GM23338 (cell line): ENCODE data around the gene DDA1. TPM values are rescaled to one million over a fixed set of nuclear protein-coding genes. Genes with fewer than 3 reads are reported as not detected.

Source experiments
- ATAC-seq: fragments of 200-7000 bp; cut with Tn5 transposase; 3 replicates; pipeline ENCODE4 v1.9.1; 2020
- DNase-seq: peaks from one replicate; pipeline ENCODE4 v3.0.0-alpha.2; 2015; ENCODE audit warnings: low spot score
- H2AFZ ChIP-seq: fragments of 200-600 bp; sonication (generic); 2 replicates; pipeline ENCODE4 v1.8.0; 2016; ENCODE audit warnings: antibody characterized with exemption, mild to moderate bottlenecking, moderate library complexity
- H3F3A ChIP-seq: fragments of 200-600 bp; sonication (generic); replicated peaks from 2 replicates; pipeline ENCODE4 v1.8.0; 2017; ENCODE audit warnings: antibody characterized with exemption, mixed run types, low read depth
- H3K27ac ChIP-seq: fragments of 200-600 bp; sonication (generic); 2 replicates; pipeline ENCODE4 v1.6.1; 2016; ENCODE audit warnings: low read depth
- H3K27me3 ChIP-seq: fragments of 200-600 bp; sonication (generic); 2 replicates; pipeline ENCODE4 v1.8.0; 2016; ENCODE audit warnings: mild to moderate bottlenecking, mixed run types, moderate library complexity; ENCODE audit not compliant: insufficient read depth
- H3K36me3 ChIP-seq: fragments of 200-600 bp; sonication (generic); 2 replicates; pipeline ENCODE4 v1.8.0; 2016; ENCODE audit warnings: mild to moderate bottlenecking; ENCODE audit not compliant: insufficient read depth
- H3K4me1 ChIP-seq: fragments of 200-600 bp; sonication (generic); 2 replicates; pipeline ENCODE4 v1.8.0; 2016; ENCODE audit warnings: mild to moderate bottlenecking, moderate library complexity; ENCODE audit not compliant: insufficient read depth
- H3K4me2 ChIP-seq: fragments of 200-600 bp; sonication (generic); 2 replicates; pipeline ENCODE4 v1.7.1; 2017; ENCODE audit warnings: mixed run types
- H3K4me3 ChIP-seq: fragments of 200-600 bp; sonication (generic); 2 replicates; pipeline ENCODE4 v1.6.1; 2016; ENCODE audit warnings: mixed run types
- H3K79me2 ChIP-seq: fragments of 200-600 bp; sonication (generic); replicated peaks from 2 replicates; pipeline ENCODE4 v1.8.0; 2017; ENCODE audit warnings: mild to moderate bottlenecking; ENCODE audit not compliant: insufficient read depth
- H3K9me2 ChIP-seq: fragments of 200-600 bp; sonication (generic); 2 replicates; pipeline ENCODE4 v1.8.0; 2017; ENCODE audit not compliant: insufficient read depth
- H4K20me1 ChIP-seq: fragments of 200-600 bp; sonication (generic); replicated peaks from 2 replicates; pipeline ENCODE4 v1.8.0; 2017; ENCODE audit warnings: mild to moderate bottlenecking; ENCODE audit not compliant: insufficient read depth
- H3K27ac Mint-ChIP-seq: 2 replicates; pipeline ENCODE4 v1.8.0; 2020; ENCODE audit warnings: inconsistent platforms, mild to moderate bottlenecking, moderate library complexity, mixed read lengths
- H3K27me3 Mint-ChIP-seq: 3 replicates; pipeline ENCODE4 v1.8.0; 2022; ENCODE audit warnings: low read depth, mild to moderate bottlenecking, moderate library complexity, mixed read lengths, inconsistent platforms; ENCODE audit not compliant: insufficient read depth, poor library complexity
- H3K36me3 Mint-ChIP-seq: 3 replicates; pipeline ENCODE4 v1.8.0; 2021; ENCODE audit warnings: low read depth, mild to moderate bottlenecking, inconsistent platforms, moderate library complexity, mixed read lengths
- H3K4me1 Mint-ChIP-seq: 3 replicates; pipeline ENCODE4 v1.8.0; 2020; ENCODE audit warnings: mild to moderate bottlenecking, inconsistent platforms, mixed read lengths
- H3K4me3 Mint-ChIP-seq: 3 replicates; pipeline ENCODE4 v1.8.0; 2021; ENCODE audit warnings: moderate library complexity, mild to moderate bottlenecking, inconsistent platforms, mixed read lengths
- H3K9me3 Mint-ChIP-seq: 3 replicates; pipeline ENCODE4 v1.8.0; 2020; ENCODE audit warnings: moderate library complexity, mild to moderate bottlenecking, inconsistent platforms, mixed read lengths
- CREB1 ChIP-seq: fragments of 250-450 bp; sonication (Bioruptor Pico); IDR thresholded peaks from 2 replicates; pipeline ENCODE4 v1.5.0; 2020; ENCODE audit warnings: low read depth, mild to moderate bottlenecking, moderate library complexity
- EZH2 ChIP-seq: fragments of 200-600 bp; sonication (generic); IDR thresholded peaks from one replicate; pipeline ENCODE4 v1.8.0; 2017; ENCODE audit warnings: antibody characterized with exemption, mild to moderate bottlenecking, low read depth; ENCODE audit not compliant: unreplicated experiment
- EZH2phosphoT487 ChIP-seq: fragments of 200-600 bp; sonication (generic); IDR thresholded peaks from one replicate; pipeline ENCODE4 v1.8.1; 2018; ENCODE audit warnings: antibody characterized with exemption; ENCODE audit not compliant: unreplicated experiment
- JUNB ChIP-seq: IDR thresholded peaks from one replicate; pipeline ENCODE4 v1.6.1; 2016; ENCODE audit warnings: antibody characterized with exemption; ENCODE audit not compliant: unreplicated experiment
- STAT1 ChIP-seq: IDR thresholded peaks from one replicate; pipeline ENCODE4 v1.6.1; 2016; ENCODE audit warnings: antibody characterized with exemption; ENCODE audit not compliant: unreplicated experiment
- ZNF114 ChIP-seq: fragments of 250-450 bp; sonication (Bioruptor Pico); IDR thresholded peaks from 2 replicates; pipeline ENCODE4 v1.5.0; 2020; ENCODE audit warnings: mild to moderate bottlenecking, moderate library complexity
- ZNF331 ChIP-seq: fragments of 250-450 bp; sonication (Bioruptor Pico); IDR thresholded peaks from 2 replicates; pipeline ENCODE4 v1.5.0; 2020; ENCODE audit warnings: low read depth, mild to moderate bottlenecking, moderate library complexity
- polyA plus RNA-seq: library from polyadenylated mRNA; unstranded; fragments of >200 nt; fragmentation: Nextera tagmentation; extraction: Ambion mirVana; gene quantifications from 2 replicates; pipeline ENCODE4 v1.2.1, GENCODE V29; 2016
- total RNA-seq: library from RNA; depleted of rRNA; stranded (reverse); fragments of >200 nt; shearing (Covaris generic); gene quantifications from 2 replicates; pipeline ENCODE4 v1.2.3, GENCODE V29; 2014
- TF ChIP-seq, protein P1 (sequence below), 2 experiments: fragments of 200-600 bp in 1 of 2; sonication (generic) in 1 of 2; conservative IDR thresholded peaks; 2 replicates each; pipeline versions ENCODE4 v1.5.1 to v1.6.1; 2016 to 2017; ENCODE audit warnings: antibody characterized with exemption in 2 of 2, low read depth in 2 of 2, mild to moderate bottlenecking in 2 of 2, moderate library complexity in 1 of 2
- TF ChIP-seq, protein P2 (sequence below): fragments of 250-450 bp; sonication (Bioruptor Pico); IDR thresholded peaks from 2 replicates; pipeline ENCODE4 v1.5.0; 2020; ENCODE audit warnings: mild to moderate bottlenecking, moderate library complexity

The DDA1 gene
- total and polyA plus RNA-seq, 2 experiments from 2014 or later = 34.6 to 107 TPM

GRCh38 chr19:17266589-17266974, 42.8 kb upstream of the DDA1 start:
- no peak overlapping the region for H3K4me3 ChIP-seq
- Mint-ChIP-seq H3K27me3 (peaks cover 23% of the 10 kb centered on the region), H3K27ac (peak overlapping the region; percentile 82), H3K9me3 (peaks cover 6% of the 10 kb centered on the region; the same call in 2 of the 3 replicates), H3K36me3 (peaks cover 31% of the 10 kb centered on the region), H3K4me3 (peak overlapping the region; percentile 96), H3K4me1 (peaks cover 20% of the 10 kb centered on the region)
- peaks cover 12% of the 10 kb centered on the region; the same call in 1 of the 2 replicates for H3K79me2 ChIP-seq
- ATAC-seq (peak; percentile 1; the same call in 2 of the 3 replicates), DNase-seq (peak; percentile 38)
- H3K36me3 ChIP-seq = peaks cover 4% of the 10 kb centered on the region
- no peaks in the 10 kb centered on the region for H4K20me1 ChIP-seq
- H3K27me3 ChIP-seq = no peaks in the 10 kb centered on the region
- no peak overlapping the region for H3K4me2 ChIP-seq
- H3K9me2 ChIP-seq = no peaks in the 10 kb centered on the region
- TF ChIP-seq ZNF114 = no peak
- TF ChIP-seq EZH2 = no peak
- TF ChIP-seq, protein P1, sequence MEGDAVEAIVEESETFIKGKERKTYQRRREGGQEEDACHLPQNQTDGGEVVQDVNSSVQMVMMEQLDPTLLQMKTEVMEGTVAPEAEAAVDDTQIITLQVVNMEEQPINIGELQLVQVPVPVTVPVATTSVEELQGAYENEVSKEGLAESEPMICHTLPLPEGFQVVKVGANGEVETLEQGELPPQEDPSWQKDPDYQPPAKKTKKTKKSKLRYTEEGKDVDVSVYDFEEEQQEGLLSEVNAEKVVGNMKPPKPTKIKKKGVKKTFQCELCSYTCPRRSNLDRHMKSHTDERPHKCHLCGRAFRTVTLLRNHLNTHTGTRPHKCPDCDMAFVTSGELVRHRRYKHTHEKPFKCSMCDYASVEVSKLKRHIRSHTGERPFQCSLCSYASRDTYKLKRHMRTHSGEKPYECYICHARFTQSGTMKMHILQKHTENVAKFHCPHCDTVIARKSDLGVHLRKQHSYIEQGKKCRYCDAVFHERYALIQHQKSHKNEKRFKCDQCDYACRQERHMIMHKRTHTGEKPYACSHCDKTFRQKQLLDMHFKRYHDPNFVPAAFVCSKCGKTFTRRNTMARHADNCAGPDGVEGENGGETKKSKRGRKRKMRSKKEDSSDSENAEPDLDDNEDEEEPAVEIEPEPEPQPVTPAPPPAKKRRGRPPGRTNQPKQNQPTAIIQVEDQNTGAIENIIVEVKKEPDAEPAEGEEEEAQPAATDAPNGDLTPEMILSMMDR (conservative IDR thresholded peaks at IDR 0.05; ENCODE audit: low read depth in 2 of 2) = no peak
- TF ChIP-seq STAT1 = no peak
- no peak for TF ChIP-seq CREB1
- no peak for TF ChIP-seq EZH2phosphoT487
- TF ChIP-seq, protein P2, sequence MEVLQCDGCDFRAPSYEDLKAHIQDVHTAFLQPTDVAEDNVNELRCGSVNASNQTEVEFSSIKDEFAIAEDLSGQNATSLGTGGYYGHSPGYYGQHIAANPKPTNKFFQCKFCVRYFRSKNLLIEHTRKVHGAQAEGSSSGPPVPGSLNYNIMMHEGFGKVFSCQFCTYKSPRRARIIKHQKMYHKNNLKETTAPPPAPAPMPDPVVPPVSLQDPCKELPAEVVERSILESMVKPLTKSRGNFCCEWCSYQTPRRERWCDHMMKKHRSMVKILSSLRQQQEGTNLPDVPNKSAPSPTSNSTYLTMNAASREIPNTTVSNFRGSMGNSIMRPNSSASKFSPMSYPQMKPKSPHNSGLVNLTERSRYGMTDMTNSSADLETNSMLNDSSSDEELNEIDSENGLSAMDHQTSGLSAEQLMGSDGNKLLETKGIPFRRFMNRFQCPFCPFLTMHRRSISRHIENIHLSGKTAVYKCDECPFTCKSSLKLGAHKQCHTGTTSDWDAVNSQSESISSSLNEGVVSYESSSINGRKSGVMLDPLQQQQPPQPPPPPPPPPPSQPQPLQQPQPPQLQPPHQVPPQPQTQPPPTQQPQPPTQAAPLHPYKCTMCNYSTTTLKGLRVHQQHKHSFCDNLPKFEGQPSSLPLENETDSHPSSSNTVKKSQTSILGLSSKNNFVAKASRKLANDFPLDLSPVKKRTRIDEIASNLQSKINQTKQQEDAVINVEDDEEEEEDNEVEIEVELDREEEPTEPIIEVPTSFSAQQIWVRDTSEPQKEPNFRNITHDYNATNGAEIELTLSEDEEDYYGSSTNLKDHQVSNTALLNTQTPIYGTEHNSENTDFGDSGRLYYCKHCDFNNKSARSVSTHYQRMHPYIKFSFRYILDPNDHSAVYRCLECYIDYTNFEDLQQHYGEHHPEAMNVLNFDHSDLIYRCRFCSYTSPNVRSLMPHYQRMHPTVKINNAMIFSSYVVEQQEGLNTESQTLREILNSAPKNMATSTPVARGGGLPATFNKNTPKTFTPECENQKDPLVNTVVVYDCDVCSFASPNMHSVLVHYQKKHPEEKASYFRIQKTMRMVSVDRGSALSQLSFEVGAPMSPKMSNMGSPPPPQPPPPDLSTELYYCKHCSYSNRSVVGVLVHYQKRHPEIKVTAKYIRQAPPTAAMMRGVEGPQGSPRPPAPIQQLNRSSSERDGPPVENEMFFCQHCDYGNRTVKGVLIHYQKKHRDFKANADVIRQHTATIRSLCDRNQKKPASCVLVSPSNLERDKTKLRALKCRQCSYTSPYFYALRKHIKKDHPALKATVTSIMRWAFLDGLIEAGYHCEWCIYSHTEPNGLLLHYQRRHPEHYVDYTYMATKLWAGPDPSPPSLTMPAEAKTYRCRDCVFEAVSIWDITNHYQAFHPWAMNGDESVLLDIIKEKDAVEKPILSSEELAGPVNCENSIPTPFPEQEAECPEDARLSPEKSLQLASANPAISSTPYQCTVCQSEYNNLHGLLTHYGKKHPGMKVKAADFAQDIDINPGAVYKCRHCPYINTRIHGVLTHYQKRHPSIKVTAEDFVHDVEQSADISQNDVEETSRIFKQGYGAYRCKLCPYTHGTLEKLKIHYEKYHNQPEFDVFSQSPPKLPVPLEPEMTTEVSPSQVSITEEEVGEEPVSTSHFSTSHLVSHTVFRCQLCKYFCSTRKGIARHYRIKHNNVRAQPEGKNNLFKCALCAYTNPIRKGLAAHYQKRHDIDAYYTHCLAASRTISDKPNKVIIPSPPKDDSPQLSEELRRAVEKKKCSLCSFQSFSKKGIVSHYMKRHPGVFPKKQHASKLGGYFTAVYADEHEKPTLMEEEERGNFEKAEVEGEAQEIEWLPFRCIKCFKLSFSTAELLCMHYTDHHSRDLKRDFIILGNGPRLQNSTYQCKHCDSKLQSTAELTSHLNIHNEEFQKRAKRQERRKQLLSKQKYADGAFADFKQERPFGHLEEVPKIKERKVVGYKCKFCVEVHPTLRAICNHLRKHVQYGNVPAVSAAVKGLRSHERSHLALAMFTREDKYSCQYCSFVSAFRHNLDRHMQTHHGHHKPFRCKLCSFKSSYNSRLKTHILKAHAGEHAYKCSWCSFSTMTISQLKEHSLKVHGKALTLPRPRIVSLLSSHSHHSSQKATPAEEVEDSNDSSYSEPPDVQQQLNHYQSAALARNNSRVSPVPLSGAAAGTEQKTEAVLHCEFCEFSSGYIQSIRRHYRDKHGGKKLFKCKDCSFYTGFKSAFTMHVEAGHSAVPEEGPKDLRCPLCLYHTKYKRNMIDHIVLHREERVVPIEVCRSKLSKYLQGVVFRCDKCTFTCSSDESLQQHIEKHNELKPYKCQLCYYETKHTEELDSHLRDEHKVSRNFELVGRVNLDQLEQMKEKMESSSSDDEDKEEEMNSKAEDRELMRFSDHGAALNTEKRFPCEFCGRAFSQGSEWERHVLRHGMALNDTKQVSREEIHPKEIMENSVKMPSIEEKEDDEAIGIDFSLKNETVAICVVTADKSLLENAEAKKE = no peak
- TF ChIP-seq JUNB = no peak
- TF ChIP-seq ZNF331 (CRISPR knock-in tag) = no peak
- peaks cover 6% of the 10 kb centered on the region; the same call in 1 of the 2 replicates for H3F3A ChIP-seq
- H3K27ac ChIP-seq = peak overlapping the region; percentile 90
- H2AFZ ChIP-seq = no peak overlapping the region
- 0 out of 2 replicates have a peak, but pooled peaks cover 5% of the 10 kb centered on the region for H3K4me1 ChIP-seq
